ENCODE data around the gene NAV1. TPM values are rescaled to one million over a fixed set of nuclear protein-coding genes. Genes with fewer than 3 reads are reported as not detected.

NAV1 gene
- total and polyA plus RNA-seq, 2 of the 8 experiments (the other 6 are each of a cell fraction or from before 2014, with no cell fraction given): 9.9 to 42.7 TPM

- no peak for TF ChIP-seq CHD7 (IDR thresholded peaks at IDR 0.05; ENCODE audit: insufficient replicate concordance, low read length)
- no peak for TF ChIP-seq JUN (IDR thresholded peaks at IDR 0.05; ENCODE audit: low read depth, low read length)
- TF ChIP-seq MAFK (IDR thresholded peaks at IDR 0.05; ENCODE audit: low read depth, low read length): no peak
- no peak for TF ChIP-seq CBX5 (IDR thresholded peaks at IDR 0.05; ENCODE audit: low read depth, low read length)
- TF ChIP-seq, protein P1, sequence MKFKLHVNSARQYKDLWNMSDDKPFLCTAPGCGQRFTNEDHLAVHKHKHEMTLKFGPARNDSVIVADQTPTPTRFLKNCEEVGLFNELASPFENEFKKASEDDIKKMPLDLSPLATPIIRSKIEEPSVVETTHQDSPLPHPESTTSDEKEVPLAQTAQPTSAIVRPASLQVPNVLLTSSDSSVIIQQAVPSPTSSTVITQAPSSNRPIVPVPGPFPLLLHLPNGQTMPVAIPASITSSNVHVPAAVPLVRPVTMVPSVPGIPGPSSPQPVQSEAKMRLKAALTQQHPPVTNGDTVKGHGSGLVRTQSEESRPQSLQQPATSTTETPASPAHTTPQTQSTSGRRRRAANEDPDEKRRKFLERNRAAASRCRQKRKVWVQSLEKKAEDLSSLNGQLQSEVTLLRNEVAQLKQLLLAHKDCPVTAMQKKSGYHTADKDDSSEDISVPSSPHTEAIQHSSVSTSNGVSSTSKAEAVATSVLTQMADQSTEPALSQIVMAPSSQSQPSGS (IDR thresholded peaks at IDR 0.05; ENCODE audit: low read length): no peak
- TF ChIP-seq CBX8 (IDR thresholded peaks at IDR 0.05; ENCODE audit: borderline replicate concordance, low read depth, low read length): no peak
- no peak for TF ChIP-seq TAF7 (optimal IDR thresholded peaks at IDR 0.05; ENCODE audit: borderline replicate concordance, low read depth, low read length)
- no peak for TF ChIP-seq BACH1 (IDR thresholded peaks at IDR 0.05; ENCODE audit: low read length)
Observed at GRCh38 chr1:201495551-201496295, 43.2 kb upstream of the NAV1 start (continued).

All from H1 (cell line).